HFF-Myc (cell line): Measurements from ENCODE around the gene MAP2K6.
A peak's percentile ranks its signal among the peaks of the same experiment; 100 is the strongest.

Source experiments
- DNase-seq: peaks from one replicate; pipeline ENCODE4 v3.0.0-alpha.2; 2011; ENCODE audit warnings: low read depth; ENCODE audit errors: extremely low read depth
- H3K4me3 ChIP-seq: replicated peaks from 2 replicates; pipeline ENCODE4 v1.5.1; 2011; ENCODE audit warnings: low read depth, mild to moderate bottlenecking, control low read depth, low read length
- CTCF ChIP-seq: IDR thresholded peaks from 2 replicates; pipeline ENCODE4 v1.5.1; 2012; ENCODE audit warnings: mild to moderate bottlenecking, low read depth, low read length, control low read depth; ENCODE audit errors: missing control alignments

MAP2K6 gene

GRCh38 chr17:69538795-69539194 is 124.3 kb downstream of the MAP2K6 start:
- no peak overlapping the region for H3K4me3 ChIP-seq
- DNase-seq, result no peak
- TF ChIP-seq CTCF, result no peak

GRCh38 chr17:69539274-69539673 is 124.8 kb downstream of the MAP2K6 start:
- TF ChIP-seq CTCF, result no peak
- no peak overlapping the region; the same call in 1 of the 2 replicates for H3K4me3 ChIP-seq
- DNase-seq, result no peak

GRCh38 chr17:69539781-69540319 is 125.4 kb downstream of the MAP2K6 start:
- TF ChIP-seq CTCF, result no peak
- no peak overlapping the region for H3K4me3 ChIP-seq
- peak; percentile 82 for DNase-seq

- no peak overlapping the region for H3K4me3 ChIP-seq
- no peak for TF ChIP-seq CTCF
- DNase-seq, result no peak
Measured at GRCh38 chr17:69540356-69540755, 125.9 kb downstream of the MAP2K6 start.

- no peak for DNase-seq
- TF ChIP-seq CTCF, result no peak
- no peak overlapping the region for H3K4me3 ChIP-seq
Measured at GRCh38 chr17:69547230-69547629, 132.7 kb downstream of the MAP2K6 start.

- no peak overlapping the region for H3K4me3 ChIP-seq
- no peak for DNase-seq
- TF ChIP-seq CTCF, result no peak
Measured at GRCh38 chr17:69547947-69548346, 133.4 kb downstream of the MAP2K6 start.

- no peak overlapping the region for H3K4me3 ChIP-seq
- no peak for DNase-seq
- no peak for TF ChIP-seq CTCF
Measured at GRCh38 chr17:69551212-69552010, 136.9 kb downstream of the MAP2K6 start.
